Liver (tissue), 9 donors: Measurements from ENCODE around the gene LARGE2. TPM values are rescaled to one million over a fixed set of nuclear protein-coding genes. Genes with fewer than 3 reads are reported as not detected.

Experiments used
- DNase-seq: peaks from one replicate; pipeline ENCODE4 v3.0.0-alpha.2; 2017; ENCODE audit warnings: low spot score
- H3K27ac ChIP-seq, 2 donors: one replicate each; pipeline ENCODE4 v1.7.0; 2013; ENCODE audit warnings: inconsistent platforms in 2 of 2, low read length in 2 of 2, control low read depth in 1 of 2, low read depth in 1 of 2, mild to moderate bottlenecking in 1 of 2
- H3K27me3 ChIP-seq, 4 donors: one replicate each; pipeline versions ENCODE4 v1.6.1 to v1.7.0; 2013; ENCODE audit warnings: low read length in 3 of 4, inconsistent platforms in 1 of 4, mild to moderate bottlenecking in 1 of 4, moderate library complexity in 1 of 4; ENCODE audit not compliant: control insufficient read depth in 4 of 4, insufficient read depth in 4 of 4
- H3K36me3 ChIP-seq, 4 donors: one replicate each; pipeline versions ENCODE4 v1.6.1 to v1.7.0; 2013; ENCODE audit warnings: low read length in 3 of 4, mild to moderate bottlenecking in 3 of 4, low read depth in 1 of 4, moderate library complexity in 1 of 4; ENCODE audit not compliant: control insufficient read depth in 4 of 4, insufficient read depth in 3 of 4
- H3K4me1 ChIP-seq, 4 donors: one replicate each; pipeline versions ENCODE4 v1.6.1 to v1.7.0; 2013; ENCODE audit warnings: low read length in 3 of 4, mild to moderate bottlenecking in 3 of 4, moderate library complexity in 1 of 4; ENCODE audit not compliant: control insufficient read depth in 4 of 4, insufficient read depth in 4 of 4
- H3K4me3 ChIP-seq, 3 donors: one replicate each; pipeline versions ENCODE4 v1.6.1 to v1.7.0; 2013; ENCODE audit warnings: low read length in 3 of 3, control low read depth in 1 of 3, low read depth in 1 of 3, mild to moderate bottlenecking in 1 of 3
- H3K9ac ChIP-seq, 2 donors: one replicate each; pipeline ENCODE4 v1.7.0; 2013; ENCODE audit warnings: low read length in 2 of 2, mild to moderate bottlenecking in 2 of 2, moderate library complexity in 2 of 2, control low read depth in 1 of 2, low read depth in 1 of 2
- H3K9me3 ChIP-seq, 4 donors: one replicate each; pipeline versions ENCODE4 v1.6.1 to v1.7.0; 2013; ENCODE audit warnings: low read length in 3 of 4; ENCODE audit not compliant: control insufficient read depth in 4 of 4
- EGR1 ChIP-seq, 2 donors: IDR thresholded peaks; 2 replicates each; pipeline ENCODE4 v1.6.1; 2016 to 2018; ENCODE audit warnings: antibody characterized with exemption in 2 of 2, low read depth in 2 of 2
- FOXA1 ChIP-seq: IDR thresholded peaks from 2 replicates; pipeline ENCODE4 v1.6.1; 2016; ENCODE audit warnings: antibody characterized with exemption
- FOXA2 ChIP-seq: IDR thresholded peaks from 2 replicates; pipeline ENCODE4 v1.6.1; 2016; ENCODE audit warnings: antibody characterized with exemption
- GABPA ChIP-seq, 2 donors: IDR thresholded peaks in 1 of 2; conservative IDR thresholded peaks in 1 of 2; 2 replicates each; pipeline ENCODE4 v1.6.1; 2016; ENCODE audit warnings: antibody characterized with exemption in 2 of 2, mild to moderate bottlenecking in 1 of 2, moderate library complexity in 1 of 2
- HNF4A ChIP-seq, 2 donors: conservative IDR thresholded peaks; 2 replicates each; pipeline ENCODE4 v1.6.1; 2016; ENCODE audit warnings: antibody characterized with exemption in 2 of 2, mild to moderate bottlenecking in 2 of 2
- HNF4G ChIP-seq: IDR thresholded peaks from 2 replicates; pipeline ENCODE4 v1.6.1; 2016; ENCODE audit warnings: antibody characterized with exemption
- JUND ChIP-seq, 2 donors: IDR thresholded peaks; 2 replicates each; pipeline ENCODE4 v1.6.1; 2016; ENCODE audit warnings: antibody characterized with exemption in 2 of 2
- NR2F2 ChIP-seq: IDR thresholded peaks from 2 replicates; pipeline ENCODE4 v1.6.1; 2016; ENCODE audit warnings: antibody characterized with exemption
- RAD21 ChIP-seq, 2 donors: IDR thresholded peaks; 2 replicates each; pipeline ENCODE4 v1.6.1; 2016; ENCODE audit warnings: antibody characterized with exemption in 2 of 2, mild to moderate bottlenecking in 2 of 2
- RXRA ChIP-seq, 2 donors: IDR thresholded peaks; 2 replicates each; pipeline ENCODE4 v1.6.1; 2017 to 2018; ENCODE audit warnings: antibody characterized with exemption in 2 of 2, mild to moderate bottlenecking in 1 of 2
- SP1 ChIP-seq: IDR thresholded peaks from 2 replicates; pipeline ENCODE4 v1.6.1; 2018; ENCODE audit warnings: antibody characterized with exemption, mild to moderate bottlenecking
- TAF1 ChIP-seq: conservative IDR thresholded peaks from 2 replicates; pipeline ENCODE4 v1.6.1; 2016; ENCODE audit warnings: antibody characterized with exemption, mild to moderate bottlenecking
- YY1 ChIP-seq: IDR thresholded peaks from 2 replicates; pipeline ENCODE4 v1.6.1; 2016; ENCODE audit warnings: antibody characterized with exemption, mild to moderate bottlenecking
- WGBS: extraction: QIAGEN DNeasy Blood & Tissue Kit; methylation state at CpG from one replicate; pipeline ENCODE4 v1.1.7; 2013; 5-methylcytosine and 5-hydroxymethylcytosine counted together
- polyA plus RNA-seq, 2 donors: library from polyadenylated mRNA; stranded (reverse) in 1 of 2; unstranded in 1 of 2; fragments of 200-250 nt in 1 of 2; fragments of >200 nt in 1 of 2; fragmentation: Nextera tagmentation in 1 of 2; extraction: Ambion mirVana in 1 of 2; gene quantifications; one replicate each; pipeline versions ENCODE4 v1.2.1 to v1.2.3, GENCODE V29; 2013 to 2015
- total RNA-seq, 2 donors: library from RNA; depleted of rRNA; stranded (reverse); fragments of >200 nt; gene quantifications; one replicate each; pipeline ENCODE4 v1.2.3, GENCODE V29; 2014
- TF ChIP-seq, protein P1 (sequence below): fragments of 150-350 bp; IDR thresholded peaks from 2 replicates; pipeline ENCODE4 v1.5.1; 2017; ENCODE audit warnings: improper control_type of control experiment, low read depth, low read length; ENCODE audit not compliant: missing input control
- TF ChIP-seq, protein P2 (sequence below): IDR thresholded peaks from 2 replicates; pipeline ENCODE4 v1.6.1; 2016; ENCODE audit warnings: antibody characterized with exemption
- TF ChIP-seq, protein P3 (sequence below): IDR thresholded peaks from 2 replicates; pipeline ENCODE4 v1.6.1; 2016; ENCODE audit warnings: antibody characterized with exemption
- TF ChIP-seq, protein P4 (sequence below): IDR thresholded peaks from 2 replicates; pipeline ENCODE4 v1.6.1; 2016; ENCODE audit warnings: antibody characterized with exemption, mild to moderate bottlenecking
- TF ChIP-seq, protein P5 (sequence below): IDR thresholded peaks from 2 replicates; pipeline ENCODE4 v1.6.1; 2016; ENCODE audit warnings: antibody characterized with exemption
- donor health status: healthy.
- donor health status: healthy.
- donor health status: healthy.
- donor health status: healthy.
- donor health status: healthy.

The LARGE2 gene
- total RNA-seq (1 to 10 TPM; 1.3 to 1.9 TPM), polyA plus RNA-seq (1 to 10 TPM; 1.3 to 1.7 TPM)

DNA sequence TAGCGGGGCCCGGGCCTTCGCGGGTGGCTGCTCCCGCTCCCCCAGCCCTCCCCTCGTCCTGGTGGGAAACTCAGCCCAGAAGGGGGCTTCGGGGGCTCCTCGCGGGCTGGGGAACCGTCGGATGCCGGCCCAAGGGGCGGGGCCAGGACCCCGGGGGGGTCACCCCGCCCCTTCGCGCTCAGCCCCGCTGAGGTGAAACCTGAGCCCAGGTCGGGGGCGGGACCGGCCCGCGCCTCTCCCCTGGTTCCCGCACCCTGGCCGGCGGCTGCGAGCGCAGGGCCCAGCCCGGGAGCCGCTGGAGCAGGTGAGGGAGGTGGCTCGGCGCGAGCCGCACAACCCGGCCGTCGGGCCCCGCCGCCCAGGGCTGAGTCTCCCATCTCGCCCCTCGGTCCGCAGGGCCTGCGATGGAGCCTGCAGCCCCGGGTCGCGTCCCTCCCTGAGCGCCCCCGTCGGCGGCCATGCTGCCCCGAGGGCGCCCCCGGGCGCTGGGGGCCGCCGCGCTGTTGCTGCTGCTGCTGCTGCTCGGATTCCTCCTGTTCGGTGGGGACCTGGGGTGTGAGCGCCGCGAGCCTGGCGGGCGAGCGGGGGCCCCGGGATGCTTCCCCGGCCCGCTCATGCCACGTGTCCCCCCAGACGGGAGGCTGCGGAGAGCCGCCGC, at the start of gene LARGE2:
Gene LARGE2, plus strand, starts transcription at position 232 of the 658 bp plus-strand sequence. Its CDS starts 227 bp downstream, at position 459.
- no peak for DNase-seq
- H3K27me3 ChIP-seq: no peaks in the 10 kb centered on the region
- H3K9ac ChIP-seq: no peak within 1 kb of the TSS
- no peak for TF ChIP-seq NR2F2
- no peaks in the 10 kb centered on the region for H3K9me3 ChIP-seq
- WGBS: 2% methylated on average over 73 of the region's 73 CpGs
- H3K36me3 ChIP-seq: no peaks in the 10 kb centered on the region
- peak within 1 kb of the TSS in 1 of 3 donors; percentile 51 for H3K4me3 ChIP-seq
- H3K27ac ChIP-seq: no peak within 1 kb of the TSS
- peaks cover 0 to 15% (median 9%) of the 10 kb centered on the region in 4 donors for H3K4me1 ChIP-seq

DNA sequence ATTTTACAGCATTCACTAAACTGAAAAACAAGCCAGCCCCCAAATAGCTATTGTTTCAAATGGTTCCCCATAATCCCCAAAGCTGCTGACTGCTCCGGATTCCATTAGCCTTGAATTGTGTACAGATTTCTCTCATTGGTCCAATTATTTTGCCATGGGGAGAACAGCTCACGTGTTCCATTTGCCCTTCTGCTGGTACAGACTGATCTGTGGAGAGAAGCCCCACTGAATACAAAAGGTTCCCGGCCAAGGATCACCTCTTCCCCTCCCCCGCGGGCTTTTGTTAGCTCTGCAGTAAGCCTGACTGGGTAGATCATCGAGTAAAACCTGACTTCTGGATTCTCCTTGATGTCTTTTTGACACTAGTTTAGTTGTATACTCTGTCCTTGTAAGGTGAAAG, 46.1 kb upstream of the LARGE2 start:
- Histone ChIP-seq H3K4me1 (no peaks in the 10 kb centered on the region), H3K9me3 (no peaks in the 10 kb centered on the region), H3K9ac (no peak overlapping the region), H3K27me3 (no peaks in the 10 kb centered on the region), H3K27ac (no peak overlapping the region), H3K4me3 (no peak overlapping the region), H3K36me3 (peaks cover 12 to 88% (median 76%) of the 10 kb centered on the region in 4 donors)
- 74% methylated on average over 6 of the region's 6 CpGs for WGBS
- DNase-seq: no peak
- TF ChIP-seq, protein P1, sequence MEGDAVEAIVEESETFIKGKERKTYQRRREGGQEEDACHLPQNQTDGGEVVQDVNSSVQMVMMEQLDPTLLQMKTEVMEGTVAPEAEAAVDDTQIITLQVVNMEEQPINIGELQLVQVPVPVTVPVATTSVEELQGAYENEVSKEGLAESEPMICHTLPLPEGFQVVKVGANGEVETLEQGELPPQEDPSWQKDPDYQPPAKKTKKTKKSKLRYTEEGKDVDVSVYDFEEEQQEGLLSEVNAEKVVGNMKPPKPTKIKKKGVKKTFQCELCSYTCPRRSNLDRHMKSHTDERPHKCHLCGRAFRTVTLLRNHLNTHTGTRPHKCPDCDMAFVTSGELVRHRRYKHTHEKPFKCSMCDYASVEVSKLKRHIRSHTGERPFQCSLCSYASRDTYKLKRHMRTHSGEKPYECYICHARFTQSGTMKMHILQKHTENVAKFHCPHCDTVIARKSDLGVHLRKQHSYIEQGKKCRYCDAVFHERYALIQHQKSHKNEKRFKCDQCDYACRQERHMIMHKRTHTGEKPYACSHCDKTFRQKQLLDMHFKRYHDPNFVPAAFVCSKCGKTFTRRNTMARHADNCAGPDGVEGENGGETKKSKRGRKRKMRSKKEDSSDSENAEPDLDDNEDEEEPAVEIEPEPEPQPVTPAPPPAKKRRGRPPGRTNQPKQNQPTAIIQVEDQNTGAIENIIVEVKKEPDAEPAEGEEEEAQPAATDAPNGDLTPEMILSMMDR: no peak
- no peak for TF ChIP-seq TAF1
- no peak for TF ChIP-seq YY1
- TF ChIP-seq, protein P2, sequence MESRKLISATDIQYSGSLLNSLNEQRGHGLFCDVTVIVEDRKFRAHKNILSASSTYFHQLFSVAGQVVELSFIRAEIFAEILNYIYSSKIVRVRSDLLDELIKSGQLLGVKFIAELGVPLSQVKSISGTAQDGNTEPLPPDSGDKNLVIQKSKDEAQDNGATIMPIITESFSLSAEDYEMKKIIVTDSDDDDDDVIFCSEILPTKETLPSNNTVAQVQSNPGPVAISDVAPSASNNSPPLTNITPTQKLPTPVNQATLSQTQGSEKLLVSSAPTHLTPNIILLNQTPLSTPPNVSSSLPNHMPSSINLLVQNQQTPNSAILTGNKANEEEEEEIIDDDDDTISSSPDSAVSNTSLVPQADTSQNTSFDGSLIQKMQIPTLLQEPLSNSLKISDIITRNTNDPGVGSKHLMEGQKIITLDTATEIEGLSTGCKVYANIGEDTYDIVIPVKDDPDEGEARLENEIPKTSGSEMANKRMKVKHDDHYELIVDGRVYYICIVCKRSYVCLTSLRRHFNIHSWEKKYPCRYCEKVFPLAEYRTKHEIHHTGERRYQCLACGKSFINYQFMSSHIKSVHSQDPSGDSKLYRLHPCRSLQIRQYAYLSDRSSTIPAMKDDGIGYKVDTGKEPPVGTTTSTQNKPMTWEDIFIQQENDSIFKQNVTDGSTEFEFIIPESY: no peak
- no peak for TF ChIP-seq GABPA (IDR thresholded peaks at IDR 0.05 in 1 of 2, conservative IDR thresholded peaks at IDR 0.05 in 1 of 2)
- TF ChIP-seq, protein P3, sequence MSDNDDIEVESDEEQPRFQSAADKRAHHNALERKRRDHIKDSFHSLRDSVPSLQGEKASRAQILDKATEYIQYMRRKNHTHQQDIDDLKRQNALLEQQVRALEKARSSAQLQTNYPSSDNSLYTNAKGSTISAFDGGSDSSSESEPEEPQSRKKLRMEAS: no peak
- TF ChIP-seq HNF4G: no peak
- TF ChIP-seq, protein P4, sequence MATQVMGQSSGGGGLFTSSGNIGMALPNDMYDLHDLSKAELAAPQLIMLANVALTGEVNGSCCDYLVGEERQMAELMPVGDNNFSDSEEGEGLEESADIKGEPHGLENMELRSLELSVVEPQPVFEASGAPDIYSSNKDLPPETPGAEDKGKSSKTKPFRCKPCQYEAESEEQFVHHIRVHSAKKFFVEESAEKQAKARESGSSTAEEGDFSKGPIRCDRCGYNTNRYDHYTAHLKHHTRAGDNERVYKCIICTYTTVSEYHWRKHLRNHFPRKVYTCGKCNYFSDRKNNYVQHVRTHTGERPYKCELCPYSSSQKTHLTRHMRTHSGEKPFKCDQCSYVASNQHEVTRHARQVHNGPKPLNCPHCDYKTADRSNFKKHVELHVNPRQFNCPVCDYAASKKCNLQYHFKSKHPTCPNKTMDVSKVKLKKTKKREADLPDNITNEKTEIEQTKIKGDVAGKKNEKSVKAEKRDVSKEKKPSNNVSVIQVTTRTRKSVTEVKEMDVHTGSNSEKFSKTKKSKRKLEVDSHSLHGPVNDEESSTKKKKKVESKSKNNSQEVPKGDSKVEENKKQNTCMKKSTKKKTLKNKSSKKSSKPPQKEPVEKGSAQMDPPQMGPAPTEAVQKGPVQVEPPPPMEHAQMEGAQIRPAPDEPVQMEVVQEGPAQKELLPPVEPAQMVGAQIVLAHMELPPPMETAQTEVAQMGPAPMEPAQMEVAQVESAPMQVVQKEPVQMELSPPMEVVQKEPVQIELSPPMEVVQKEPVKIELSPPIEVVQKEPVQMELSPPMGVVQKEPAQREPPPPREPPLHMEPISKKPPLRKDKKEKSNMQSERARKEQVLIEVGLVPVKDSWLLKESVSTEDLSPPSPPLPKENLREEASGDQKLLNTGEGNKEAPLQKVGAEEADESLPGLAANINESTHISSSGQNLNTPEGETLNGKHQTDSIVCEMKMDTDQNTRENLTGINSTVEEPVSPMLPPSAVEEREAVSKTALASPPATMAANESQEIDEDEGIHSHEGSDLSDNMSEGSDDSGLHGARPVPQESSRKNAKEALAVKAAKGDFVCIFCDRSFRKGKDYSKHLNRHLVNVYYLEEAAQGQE: no peak
- no peak for TF ChIP-seq NR2F2
- TF ChIP-seq HNF4A (conservative IDR thresholded peaks at IDR 0.05): no peak
- no peak for TF ChIP-seq JUND (IDR thresholded peaks at IDR 0.05)
- TF ChIP-seq SP1: no peak
- TF ChIP-seq FOXA2: no peak
- no peak for TF ChIP-seq EGR1 (IDR thresholded peaks at IDR 0.05; ENCODE audit: low read depth in 2 of 2)
- TF ChIP-seq RXRA (IDR thresholded peaks at IDR 0.05): no peak
- no peak for TF ChIP-seq FOXA1
- no peak for TF ChIP-seq RAD21 (IDR thresholded peaks at IDR 0.05)
- TF ChIP-seq, protein P5, sequence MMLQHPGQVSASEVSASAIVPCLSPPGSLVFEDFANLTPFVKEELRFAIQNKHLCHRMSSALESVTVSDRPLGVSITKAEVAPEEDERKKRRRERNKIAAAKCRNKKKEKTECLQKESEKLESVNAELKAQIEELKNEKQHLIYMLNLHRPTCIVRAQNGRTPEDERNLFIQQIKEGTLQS: no peak
